Uterus (tissue), 4 donors: ENCODE data around the gene UPB1. TPM values are rescaled to one million over a fixed set of nuclear protein-coding genes. Genes with fewer than 3 reads are reported as not detected.
A peak's percentile ranks its signal among the peaks of the same experiment; 100 is the strongest.
"Not testable (repeated sequence)": the region's sequence is repeated elsewhere in the genome, so short reads cannot be mapped to it uniquely, and the experiment has no call there.

Experiments used
- DNase-seq, 2 donors: peaks; one replicate each; pipeline ENCODE4 v3.0.0-alpha.2; 2019 to 2020
- H3K27ac ChIP-seq, 2 donors: fragments of 200-600 bp; sonication (generic); 1 replicate in 1 of 2; 2 replicates in 1 of 2; pipeline ENCODE4 v1.5.1; 2016 to 2018
- H3K27me3 ChIP-seq, 2 donors: fragments of 200-600 bp; sonication (generic); one replicate each; pipeline ENCODE4 v1.5.1; 2018 to 2019; ENCODE audit warnings: control low read depth in 1 of 2
- H3K36me3 ChIP-seq, 2 donors: fragments of 200-600 bp; sonication (generic); one replicate each; pipeline ENCODE4 v1.5.1; 2019; ENCODE audit warnings: control low read depth in 1 of 2
- H3K4me1 ChIP-seq, 2 donors: fragments of 200-600 bp; sonication (generic); one replicate each; pipeline ENCODE4 v1.5.1; 2018 to 2019; ENCODE audit warnings: control low read depth in 1 of 2
- H3K4me3 ChIP-seq, 2 donors: fragments of 200-600 bp; sonication (generic); 1 replicate in 1 of 2; 2 replicates in 1 of 2; pipeline ENCODE4 v1.5.1; 2018 to 2019; ENCODE audit warnings: mild to moderate bottlenecking in 1 of 2
- H3K9me3 ChIP-seq, 2 donors: fragments of 200-600 bp; sonication (generic); one replicate each; pipeline ENCODE4 v1.5.1; 2019; ENCODE audit warnings: control low read depth in 1 of 2
- CTCF ChIP-seq, 4 experiments: fragments of 200-600 bp in 2 of 4; fragments of 450-650 bp in 2 of 4; sonication (generic) in 2 of 4; IDR thresholded peaks; one replicate each; pipeline ENCODE4 v1.5.1; 2016 to 2019; ENCODE audit warnings: antibody characterized with exemption in 4 of 4, mild to moderate bottlenecking in 2 of 4, moderate library complexity in 1 of 4
- POLR2A ChIP-seq, 2 donors: fragments of 450-650 bp; IDR thresholded peaks; one replicate each; pipeline ENCODE4 v1.6.1; 2016; ENCODE audit warnings: antibody characterized with exemption in 2 of 2, mild to moderate bottlenecking in 1 of 2, moderate library complexity in 1 of 2
- intact Hi-C: fragments of 100-400 bp; cut with DNase I; formaldehyde crosslinking; loops from one replicate; pipeline ENCODE4 v1.15.1; 2023; ENCODE audit warnings: low total_unique reads
- total RNA-seq, 4 donors: library from RNA; depleted of rRNA in 3 of 4; stranded (reverse); fragments of >200 nt in 3 of 4; gene quantifications; one replicate each; pipeline versions ENCODE4 v1.1.0 to v1.2.4, GENCODE V29; 2014 to 2023
- donor health status: DM: yes; HTN: yes; CAD: no.

Gene UPB1
- total RNA-seq, 4 donors from 2014 or later, result 0.83 to 2.7 TPM; not detected in 2

- TF ChIP-seq POLR2A (IDR thresholded peaks at IDR 0.05) (no peak), CTCF (IDR thresholded peaks at IDR 0.05) (peak; percentile 55 to 73 (median 69))
- Histone ChIP-seq H3K36me3 (no peaks in the 10 kb centered on the region), H3K27me3 (no peaks in the 10 kb centered on the region), H3K27ac (no peak overlapping the region), H3K9me3 (no peaks in the 10 kb centered on the region), H3K4me1 (no peaks in the 10 kb centered on the region), H3K4me3 (no peak overlapping the region)
- DNase-seq, result peak; percentile 69 to 72
- intact Hi-C loops, result no loop called here
These were observed 30.4 kb downstream of the UPB1 start for GRCh38 chr22:24525416-24526037.

- H3K27ac ChIP-seq, result no peak overlapping the region
- DNase-seq, result no peak
- no peak overlapping the region for H3K4me3 ChIP-seq
- no peak for TF ChIP-seq CTCF (IDR thresholded peaks at IDR 0.05)
- TF ChIP-seq POLR2A (IDR thresholded peaks at IDR 0.05), result no peak
- no peaks in the 10 kb centered on the region for H3K4me1 ChIP-seq
- H3K36me3 ChIP-seq, result no peaks in the 10 kb centered on the region
- H3K27me3 ChIP-seq, result no peaks in the 10 kb centered on the region
- intact Hi-C loops, result no loop called here
- no peaks in the 10 kb centered on the region for H3K9me3 ChIP-seq
These were observed 31.1 kb downstream of the UPB1 start for GRCh38 chr22:24526191-24526590.

GRCh38 chr22:24529898-24530297 lies 34.8 kb downstream of the UPB1 start:
- intact Hi-C loops, result no loop called here
- H3K36me3 ChIP-seq, result no peaks in the 10 kb centered on the region
- DNase-seq, result no peak
- H3K4me1 ChIP-seq, result no peaks in the 10 kb centered on the region
- no peak overlapping the region for H3K27ac ChIP-seq
- no peaks in the 10 kb centered on the region for H3K9me3 ChIP-seq
- no peaks in the 10 kb centered on the region for H3K27me3 ChIP-seq
- H3K4me3 ChIP-seq, result no peak overlapping the region
- TF ChIP-seq CTCF (IDR thresholded peaks at IDR 0.05), result no peak
- no peak for TF ChIP-seq POLR2A (IDR thresholded peaks at IDR 0.05)

- H3K4me1 ChIP-seq, intact Hi-C loops, H3K27ac ChIP-seq, DNase-seq, H3K27me3 ChIP-seq, H3K4me3 ChIP-seq, H3K36me3 ChIP-seq, H3K9me3 ChIP-seq: not testable (repeated sequence)
These were observed 35.8 kb downstream of the UPB1 start for GRCh38 chr22:24530968-24531367.

GRCh38 chr22:24532075-24532474 lies 36.9 kb downstream of the UPB1 start:
- no peaks in the 10 kb centered on the region for H3K9me3 ChIP-seq
- H3K4me3 ChIP-seq, result no peak overlapping the region
- no peaks in the 10 kb centered on the region for H3K36me3 ChIP-seq
- H3K4me1 ChIP-seq, result no peaks in the 10 kb centered on the region
- no peak for TF ChIP-seq POLR2A (IDR thresholded peaks at IDR 0.05)
- no peak for TF ChIP-seq CTCF (IDR thresholded peaks at IDR 0.05)
- no peaks in the 10 kb centered on the region for H3K27me3 ChIP-seq
- DNase-seq, result no peak
- no peak overlapping the region for H3K27ac ChIP-seq
- intact Hi-C loops, result no loop called here

GRCh38 chr22:24535348-24535747 lies 40.2 kb downstream of the UPB1 start:
- intact Hi-C loops, result no loop called here
- H3K4me3 ChIP-seq, result no peak overlapping the region

More at GRCh38 chr22:24535348-24535747, 40.2 kb downstream of the UPB1 start:
- no peaks in the 10 kb centered on the region for H3K4me1 ChIP-seq
- no peaks in the 10 kb centered on the region for H3K9me3 ChIP-seq
- H3K36me3 ChIP-seq, result no peaks in the 10 kb centered on the region
- no peaks in the 10 kb centered on the region for H3K27me3 ChIP-seq
- H3K27ac ChIP-seq, result no peak overlapping the region
- no peak for DNase-seq
- TF ChIP-seq POLR2A (IDR thresholded peaks at IDR 0.05) (no peak), CTCF (IDR thresholded peaks at IDR 0.05) (no peak)
